HCT116 (cell line): ENCODE measurements around the gene CSH1. TPM values are rescaled to one million over a fixed set of nuclear protein-coding genes. Genes with fewer than 3 reads are reported as not detected.

ENCODE experiments used
- ATAC-seq: fragments of 200-7000 bp; cut with Tn5 transposase; 2 replicates; pipeline ENCODE4 v1.9.1; 2020; ENCODE audit warnings: mild to moderate bottlenecking, moderate library complexity
- BruUV-seq: library from RNA; stranded (reverse); fragments of 400-500 nt; replicated peaks from 2 replicates; lab custom pipeline; 2021; lab: Mats Ljungman, UMichigan
- CTCF ChIA-PET: fragments of 300-600 bp; sonication (Branson Sonifier 250); formaldehyde crosslinking; loops from one replicate; lab custom pipeline; 2021; ENCODE audit warnings: antibody characterized with exemption; lab: Charles Lee
- POLR2A ChIA-PET: fragments of 300-600, 350-600 bp; sonication (Branson Sonifier 250); formaldehyde crosslinking; loops from one replicate; lab custom pipeline; 2021; ENCODE audit warnings: antibody characterized with exemption; lab: Charles Lee
- RAD21 ChIA-PET, 2 experiments: fragments of 300-600 bp; sonication (Branson Sonifier 250); formaldehyde crosslinking; loops; one replicate each; lab custom pipeline; 2023; ENCODE audit warnings: low total read pairs in 2 of 2; ENCODE audit not compliant: uncharacterized antibody in 2 of 2, unreplicated experiment in 2 of 2, low non-redundant PET in 1 of 2; lab: Charles Lee
- DNase-seq: peaks from one replicate; pipeline ENCODE4 v3.0.0-alpha.2; 2010; ENCODE audit warnings: low read depth, low spot score
- H2AFZ ChIP-seq: fragments of 200-600 bp; shearing (Covaris generic), sonication (generic); 2 replicates; pipeline ENCODE4 v1.6.1; 2017; ENCODE audit warnings: low read depth, mixed run types, mixed read lengths, antibody characterized with exemption, low read length; ENCODE audit not compliant: poor library complexity, severe bottlenecking
- H3K27ac ChIP-seq: 2 replicates; pipeline ENCODE4 v1.5.1; 2012; ENCODE audit warnings: low read depth, low read length
- H3K27me3 ChIP-seq: fragments of 200-600 bp; sonication (generic); 2 replicates; pipeline ENCODE4 v1.6.1; 2016; ENCODE audit warnings: mixed run types, low read length, mixed read lengths; ENCODE audit not compliant: insufficient read depth
- H3K36me3 ChIP-seq, 2 experiments: fragments of 200-500 bp in 1 of 2; fragments of 200-600 bp in 1 of 2; sonication (Bioruptor generic) in 1 of 2; sonication (generic) in 1 of 2; 2 replicates each; pipeline versions ENCODE4 v1.5.1 to v1.6.1; 2014 to 2016; ENCODE audit warnings: low read length in 2 of 2, inconsistent platforms in 1 of 2, mixed read lengths in 1 of 2, mixed run types in 1 of 2; ENCODE audit not compliant: insufficient read depth in 2 of 2, control insufficient read depth in 1 of 2
- H3K4me1 ChIP-seq, 2 experiments: fragments of 200-600 bp in 1 of 2; sonication (generic) in 1 of 2; 2 replicates each; pipeline versions ENCODE4 v1.5.1 to v1.6.1; 2012 to 2017; ENCODE audit warnings: low read length in 2 of 2, inconsistent platforms in 1 of 2, mild to moderate bottlenecking in 1 of 2, mixed read lengths in 1 of 2, mixed run types in 1 of 2, moderate library complexity in 1 of 2; ENCODE audit not compliant: insufficient read depth in 2 of 2, control insufficient read depth in 1 of 2
- H3K4me2 ChIP-seq: fragments of 200-600 bp; sonication (generic); 2 replicates; pipeline ENCODE4 v1.6.1; 2017; ENCODE audit warnings: mixed run types, low read length, mixed read lengths
- H3K4me3 ChIP-seq, 2 experiments: fragments of 200-600 bp in 1 of 2; sonication (generic) in 1 of 2; replicated peaks in 1 of 2; 2 replicates each; pipeline ENCODE4 v1.5.1; 2011 to 2016; ENCODE audit warnings: low read length in 2 of 2, control low read depth in 1 of 2, low read depth in 1 of 2, mild to moderate bottlenecking in 1 of 2, mixed read lengths in 1 of 2, mixed run types in 1 of 2
- H3K79me2 ChIP-seq: fragments of 200-600 bp; sonication (generic); 2 replicates; pipeline ENCODE4 v1.6.1; 2017; ENCODE audit warnings: mild to moderate bottlenecking, mixed run types, low read length, moderate library complexity, mixed read lengths; ENCODE audit not compliant: insufficient read depth
- H3K9ac ChIP-seq: fragments of 200-600 bp; sonication (generic); 2 replicates; pipeline ENCODE4 v1.6.1; 2016; ENCODE audit warnings: low read length, mixed read lengths
- H3K9me2 ChIP-seq: fragments of 200-600 bp; sonication (generic), shearing (Covaris generic); 2 replicates; pipeline ENCODE4 v1.6.1; 2017; ENCODE audit warnings: mixed run types, mild to moderate bottlenecking, moderate library complexity; ENCODE audit not compliant: insufficient read depth
- H3K9me3 ChIP-seq, 2 experiments: fragments of 200-500 bp in 1 of 2; fragments of 200-600 bp in 1 of 2; sonication (Bioruptor generic) in 1 of 2; sonication (generic) in 1 of 2; 2 replicates each; pipeline ENCODE4 v1.6.1; 2014 to 2017; ENCODE audit warnings: low read length in 2 of 2, mixed read lengths in 2 of 2, inconsistent platforms in 1 of 2, low read depth in 1 of 2, mild to moderate bottlenecking in 1 of 2, mixed run types in 1 of 2, moderate library complexity in 1 of 2; ENCODE audit not compliant: control insufficient read depth in 1 of 2, insufficient read depth in 1 of 2
- H4K20me1 ChIP-seq: fragments of 200-600 bp; sonication (generic), shearing (Covaris generic); 2 replicates; pipeline ENCODE4 v1.6.1; 2017; ENCODE audit warnings: mixed run types, mild to moderate bottlenecking, moderate library complexity; ENCODE audit not compliant: insufficient read depth
- EGR1 ChIP-seq: IDR thresholded peaks from 2 replicates; pipeline ENCODE4 v1.6.1; 2012; ENCODE audit warnings: low read depth
- EZH2phosphoT487 ChIP-seq: fragments of 200-600 bp; IDR thresholded peaks from 2 replicates; pipeline ENCODE4 v1.6.1; 2018; ENCODE audit warnings: antibody characterized with exemption, borderline replicate concordance
- POLR2A ChIP-seq: IDR thresholded peaks from 2 replicates; pipeline ENCODE4 v1.7.0; 2011; ENCODE audit warnings: borderline replicate concordance; ENCODE audit not compliant: insufficient read depth, insufficient read length; ENCODE audit errors: extremely low read depth
- TCF7L2 ChIP-seq: IDR thresholded peaks from 2 replicates; pipeline ENCODE4 v1.7.0; 2011; ENCODE audit warnings: borderline replicate concordance, inconsistent platforms; ENCODE audit not compliant: insufficient read depth, insufficient read length; ENCODE audit errors: extremely low read depth
- YY1 ChIP-seq: IDR thresholded peaks from 2 replicates; pipeline ENCODE4 v1.6.1; 2011; ENCODE audit warnings: low read length, low read depth, moderate library complexity, mild to moderate bottlenecking; ENCODE audit not compliant: insufficient replicate concordance; ENCODE audit errors: extremely low read depth
- ZFX ChIP-seq: fragments of 450-650 bp; IDR thresholded peaks from 2 replicates; pipeline ENCODE4 v1.6.1; 2017
- ZNF274 ChIP-seq: fragments of 200-500 bp; sonication (Bioruptor generic); IDR thresholded peaks from 2 replicates; pipeline ENCODE4 v1.6.1; 2014; ENCODE audit warnings: mild to moderate bottlenecking, low read depth, low read length, inconsistent platforms
- intact Hi-C: fragments of 100-400 bp; cut with micrococcal nuclease; formaldehyde crosslinking; loops from 2 replicates; pipeline ENCODE4 v1.10.0; 2022
- total RNA-seq: library from RNA; stranded (reverse); gene quantifications from one replicate; pipeline ENCODE4 v1.2.1, GENCODE V29; 2021; ENCODE audit not compliant: unreplicated experiment
- TF ChIP-seq, protein P1 (sequence below): IDR thresholded peaks from 2 replicates; pipeline ENCODE4 v1.6.1; 2012
- TF ChIP-seq, protein P2 (sequence below), 3 experiments: fragments of 200-600 bp in 1 of 3; sonication (generic) in 1 of 3; IDR thresholded peaks in 2 of 3; conservative IDR thresholded peaks in 1 of 3; 2 replicates each; pipeline ENCODE4 v1.5.1; 2012 to 2017; ENCODE audit warnings: low read depth in 2 of 3, low read length in 2 of 3, antibody characterized with exemption in 1 of 3, borderline replicate concordance in 1 of 3, control low read depth in 1 of 3, mild to moderate bottlenecking in 1 of 3, mixed read lengths in 1 of 3, mixed run types in 1 of 3, moderate library complexity in 1 of 3; ENCODE audit not compliant: insufficient read depth in 1 of 3
- TF ChIP-seq, protein P3 (sequence below): IDR thresholded peaks from 2 replicates; pipeline ENCODE4 v1.6.1; 2012
- TF ChIP-seq, protein P4 (sequence below): IDR thresholded peaks from 2 replicates; pipeline ENCODE4 v1.6.1; 2012; ENCODE audit warnings: low read depth

CSH1 gene
- total RNA-seq, 1 experiment from 2014 or later: not detected

DNA sequence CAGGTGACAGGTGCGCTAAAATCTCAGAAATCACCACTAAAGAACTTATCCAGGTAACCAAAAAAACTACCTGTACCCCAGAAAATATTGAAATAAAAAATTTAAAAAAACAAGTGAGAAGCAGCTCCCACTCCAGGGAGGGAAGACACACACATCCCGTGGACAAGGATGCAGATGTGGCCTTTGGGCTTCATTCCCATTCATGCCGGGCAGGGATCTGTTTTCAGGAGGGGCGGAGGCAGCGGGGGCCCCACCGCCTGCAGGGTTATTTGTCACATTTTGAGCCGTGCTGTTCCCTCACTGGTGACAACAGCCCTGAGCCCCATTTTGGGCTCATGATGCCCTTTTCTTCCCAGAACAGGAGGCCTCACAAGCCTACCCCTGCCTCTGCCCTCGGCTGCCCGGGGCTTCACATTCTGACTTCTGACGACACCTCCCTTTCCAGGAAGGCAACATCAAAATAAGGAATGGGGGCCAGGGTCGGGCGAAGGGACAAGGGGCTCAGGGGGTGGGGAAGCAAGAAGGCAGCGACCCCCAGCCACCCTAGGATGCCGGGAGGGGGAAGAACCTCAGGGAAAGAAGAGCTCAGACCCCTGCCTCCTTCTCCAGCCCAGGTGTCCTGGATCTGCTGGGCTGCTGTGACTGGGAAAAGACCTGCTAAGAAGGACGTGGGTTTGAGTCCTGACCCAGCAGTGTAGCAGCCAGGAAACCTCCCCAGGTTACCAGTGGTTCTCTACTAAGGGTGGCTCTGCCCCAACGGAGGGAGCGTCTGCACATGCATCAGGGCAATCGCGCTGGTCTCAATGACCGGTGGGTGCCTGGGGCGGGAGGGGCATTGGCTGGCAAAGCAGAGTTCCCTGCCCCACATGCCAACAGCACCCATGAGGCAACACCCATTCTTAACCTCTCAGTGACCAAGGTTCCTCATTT is 38.1 kb upstream of the CSH1 start:
- no peak overlapping the region for H3K4me2 ChIP-seq
- intact Hi-C loops: no loop called here
- no peak overlapping the region for H3K27ac ChIP-seq
- H3K9me2 ChIP-seq: no peaks in the 10 kb centered on the region
- ATAC-seq (no peak), DNase-seq (no peak)
- H3K9ac ChIP-seq: no peak overlapping the region
- CTCF ChIA-PET: interaction anchor here (0.8 to 3.9 kb wide), 3 partner anchors 12 to 199 kb away, joined by 3 to 17 read pairs (median 3); no protein-coding TSS in a partner anchor
- no peaks in the 10 kb centered on the region for H3K36me3 ChIP-seq
- peaks cover 0 to 11% of the 10 kb centered on the region in 2 experiments; a peak in 3 of 4 replicates for H3K4me1 ChIP-seq
- H2AFZ ChIP-seq: no peak overlapping the region
- RAD21 ChIA-PET: no interaction called here
- no peak overlapping the region for H3K4me3 ChIP-seq
- no peak for TF ChIP-seq TCF7L2
- no peak for TF ChIP-seq YY1
- TF ChIP-seq, protein P1, sequence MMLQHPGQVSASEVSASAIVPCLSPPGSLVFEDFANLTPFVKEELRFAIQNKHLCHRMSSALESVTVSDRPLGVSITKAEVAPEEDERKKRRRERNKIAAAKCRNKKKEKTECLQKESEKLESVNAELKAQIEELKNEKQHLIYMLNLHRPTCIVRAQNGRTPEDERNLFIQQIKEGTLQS: no peak
- no peak for TF ChIP-seq EGR1
- TF ChIP-seq, protein P2, sequence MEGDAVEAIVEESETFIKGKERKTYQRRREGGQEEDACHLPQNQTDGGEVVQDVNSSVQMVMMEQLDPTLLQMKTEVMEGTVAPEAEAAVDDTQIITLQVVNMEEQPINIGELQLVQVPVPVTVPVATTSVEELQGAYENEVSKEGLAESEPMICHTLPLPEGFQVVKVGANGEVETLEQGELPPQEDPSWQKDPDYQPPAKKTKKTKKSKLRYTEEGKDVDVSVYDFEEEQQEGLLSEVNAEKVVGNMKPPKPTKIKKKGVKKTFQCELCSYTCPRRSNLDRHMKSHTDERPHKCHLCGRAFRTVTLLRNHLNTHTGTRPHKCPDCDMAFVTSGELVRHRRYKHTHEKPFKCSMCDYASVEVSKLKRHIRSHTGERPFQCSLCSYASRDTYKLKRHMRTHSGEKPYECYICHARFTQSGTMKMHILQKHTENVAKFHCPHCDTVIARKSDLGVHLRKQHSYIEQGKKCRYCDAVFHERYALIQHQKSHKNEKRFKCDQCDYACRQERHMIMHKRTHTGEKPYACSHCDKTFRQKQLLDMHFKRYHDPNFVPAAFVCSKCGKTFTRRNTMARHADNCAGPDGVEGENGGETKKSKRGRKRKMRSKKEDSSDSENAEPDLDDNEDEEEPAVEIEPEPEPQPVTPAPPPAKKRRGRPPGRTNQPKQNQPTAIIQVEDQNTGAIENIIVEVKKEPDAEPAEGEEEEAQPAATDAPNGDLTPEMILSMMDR (IDR thresholded peaks at IDR 0.05 in 2 of 3, conservative IDR thresholded peaks at IDR 0.05 in 1 of 3; ENCODE audit: borderline replicate concordance in 1 of 3, insufficient read depth in 1 of 3, low read depth in 2 of 3, low read length in 2 of 3): no peak
- no peak for TF ChIP-seq ZNF274
- no peak for TF ChIP-seq POLR2A
- TF ChIP-seq, protein P3, sequence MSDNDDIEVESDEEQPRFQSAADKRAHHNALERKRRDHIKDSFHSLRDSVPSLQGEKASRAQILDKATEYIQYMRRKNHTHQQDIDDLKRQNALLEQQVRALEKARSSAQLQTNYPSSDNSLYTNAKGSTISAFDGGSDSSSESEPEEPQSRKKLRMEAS: no peak
- TF ChIP-seq ZFX: no peak
- TF ChIP-seq EZH2phosphoT487: no peak
- TF ChIP-seq, protein P4, sequence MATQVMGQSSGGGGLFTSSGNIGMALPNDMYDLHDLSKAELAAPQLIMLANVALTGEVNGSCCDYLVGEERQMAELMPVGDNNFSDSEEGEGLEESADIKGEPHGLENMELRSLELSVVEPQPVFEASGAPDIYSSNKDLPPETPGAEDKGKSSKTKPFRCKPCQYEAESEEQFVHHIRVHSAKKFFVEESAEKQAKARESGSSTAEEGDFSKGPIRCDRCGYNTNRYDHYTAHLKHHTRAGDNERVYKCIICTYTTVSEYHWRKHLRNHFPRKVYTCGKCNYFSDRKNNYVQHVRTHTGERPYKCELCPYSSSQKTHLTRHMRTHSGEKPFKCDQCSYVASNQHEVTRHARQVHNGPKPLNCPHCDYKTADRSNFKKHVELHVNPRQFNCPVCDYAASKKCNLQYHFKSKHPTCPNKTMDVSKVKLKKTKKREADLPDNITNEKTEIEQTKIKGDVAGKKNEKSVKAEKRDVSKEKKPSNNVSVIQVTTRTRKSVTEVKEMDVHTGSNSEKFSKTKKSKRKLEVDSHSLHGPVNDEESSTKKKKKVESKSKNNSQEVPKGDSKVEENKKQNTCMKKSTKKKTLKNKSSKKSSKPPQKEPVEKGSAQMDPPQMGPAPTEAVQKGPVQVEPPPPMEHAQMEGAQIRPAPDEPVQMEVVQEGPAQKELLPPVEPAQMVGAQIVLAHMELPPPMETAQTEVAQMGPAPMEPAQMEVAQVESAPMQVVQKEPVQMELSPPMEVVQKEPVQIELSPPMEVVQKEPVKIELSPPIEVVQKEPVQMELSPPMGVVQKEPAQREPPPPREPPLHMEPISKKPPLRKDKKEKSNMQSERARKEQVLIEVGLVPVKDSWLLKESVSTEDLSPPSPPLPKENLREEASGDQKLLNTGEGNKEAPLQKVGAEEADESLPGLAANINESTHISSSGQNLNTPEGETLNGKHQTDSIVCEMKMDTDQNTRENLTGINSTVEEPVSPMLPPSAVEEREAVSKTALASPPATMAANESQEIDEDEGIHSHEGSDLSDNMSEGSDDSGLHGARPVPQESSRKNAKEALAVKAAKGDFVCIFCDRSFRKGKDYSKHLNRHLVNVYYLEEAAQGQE: no peak
- TF ChIP-seq, all 23 proteins: peak for 0
- no TSS peak for BruUV-seq
- no peaks in the 10 kb centered on the region for H4K20me1 ChIP-seq
- POLR2A ChIA-PET: no interaction called here
- no peaks in the 10 kb centered on the region for H3K27me3 ChIP-seq
- no peaks in the 10 kb centered on the region for H3K79me2 ChIP-seq
- H3K9me3 ChIP-seq: no peaks in the 10 kb centered on the region
